Liver (tissue), 9 donors: ENCODE data around the gene GCLC. TPM values are rescaled to one million over a fixed set of nuclear protein-coding genes. Genes with fewer than 3 reads are reported as not detected.

Experiments
- DNase-seq: peaks from one replicate; pipeline ENCODE4 v3.0.0-alpha.2; 2017; ENCODE audit warnings: low spot score
- H3K27ac ChIP-seq, 2 donors: one replicate each; pipeline ENCODE4 v1.7.0; 2013; ENCODE audit warnings: inconsistent platforms in 2 of 2, low read length in 2 of 2, control low read depth in 1 of 2, low read depth in 1 of 2, mild to moderate bottlenecking in 1 of 2
- H3K27me3 ChIP-seq, 4 donors: one replicate each; pipeline versions ENCODE4 v1.6.1 to v1.7.0; 2013; ENCODE audit warnings: low read length in 3 of 4, inconsistent platforms in 1 of 4, mild to moderate bottlenecking in 1 of 4, moderate library complexity in 1 of 4; ENCODE audit not compliant: control insufficient read depth in 4 of 4, insufficient read depth in 4 of 4
- H3K36me3 ChIP-seq, 4 donors: one replicate each; pipeline versions ENCODE4 v1.6.1 to v1.7.0; 2013; ENCODE audit warnings: low read length in 3 of 4, mild to moderate bottlenecking in 3 of 4, low read depth in 1 of 4, moderate library complexity in 1 of 4; ENCODE audit not compliant: control insufficient read depth in 4 of 4, insufficient read depth in 3 of 4
- H3K4me1 ChIP-seq, 4 donors: one replicate each; pipeline versions ENCODE4 v1.6.1 to v1.7.0; 2013; ENCODE audit warnings: low read length in 3 of 4, mild to moderate bottlenecking in 3 of 4, moderate library complexity in 1 of 4; ENCODE audit not compliant: control insufficient read depth in 4 of 4, insufficient read depth in 4 of 4
- H3K4me3 ChIP-seq, 3 donors: one replicate each; pipeline versions ENCODE4 v1.6.1 to v1.7.0; 2013; ENCODE audit warnings: low read length in 3 of 3, control low read depth in 1 of 3, low read depth in 1 of 3, mild to moderate bottlenecking in 1 of 3
- H3K9ac ChIP-seq, 2 donors: one replicate each; pipeline ENCODE4 v1.7.0; 2013; ENCODE audit warnings: low read length in 2 of 2, mild to moderate bottlenecking in 2 of 2, moderate library complexity in 2 of 2, control low read depth in 1 of 2, low read depth in 1 of 2
- H3K9me3 ChIP-seq, 4 donors: one replicate each; pipeline versions ENCODE4 v1.6.1 to v1.7.0; 2013; ENCODE audit warnings: low read length in 3 of 4; ENCODE audit not compliant: control insufficient read depth in 4 of 4
- EGR1 ChIP-seq, 2 donors: IDR thresholded peaks; 2 replicates each; pipeline ENCODE4 v1.6.1; 2016 to 2018; ENCODE audit warnings: antibody characterized with exemption in 2 of 2, low read depth in 2 of 2
- FOXA1 ChIP-seq: IDR thresholded peaks from 2 replicates; pipeline ENCODE4 v1.6.1; 2016; ENCODE audit warnings: antibody characterized with exemption
- FOXA2 ChIP-seq: IDR thresholded peaks from 2 replicates; pipeline ENCODE4 v1.6.1; 2016; ENCODE audit warnings: antibody characterized with exemption
- GABPA ChIP-seq, 2 donors: IDR thresholded peaks in 1 of 2; conservative IDR thresholded peaks in 1 of 2; 2 replicates each; pipeline ENCODE4 v1.6.1; 2016; ENCODE audit warnings: antibody characterized with exemption in 2 of 2, mild to moderate bottlenecking in 1 of 2, moderate library complexity in 1 of 2
- HNF4A ChIP-seq, 2 donors: conservative IDR thresholded peaks; 2 replicates each; pipeline ENCODE4 v1.6.1; 2016; ENCODE audit warnings: antibody characterized with exemption in 2 of 2, mild to moderate bottlenecking in 2 of 2
- HNF4G ChIP-seq: IDR thresholded peaks from 2 replicates; pipeline ENCODE4 v1.6.1; 2016; ENCODE audit warnings: antibody characterized with exemption
- JUND ChIP-seq, 2 donors: IDR thresholded peaks; 2 replicates each; pipeline ENCODE4 v1.6.1; 2016; ENCODE audit warnings: antibody characterized with exemption in 2 of 2
- NR2F2 ChIP-seq: IDR thresholded peaks from 2 replicates; pipeline ENCODE4 v1.6.1; 2016; ENCODE audit warnings: antibody characterized with exemption
- RAD21 ChIP-seq, 2 donors: IDR thresholded peaks; 2 replicates each; pipeline ENCODE4 v1.6.1; 2016; ENCODE audit warnings: antibody characterized with exemption in 2 of 2, mild to moderate bottlenecking in 2 of 2
- RXRA ChIP-seq, 2 donors: IDR thresholded peaks; 2 replicates each; pipeline ENCODE4 v1.6.1; 2017 to 2018; ENCODE audit warnings: antibody characterized with exemption in 2 of 2, mild to moderate bottlenecking in 1 of 2
- SP1 ChIP-seq: IDR thresholded peaks from 2 replicates; pipeline ENCODE4 v1.6.1; 2018; ENCODE audit warnings: antibody characterized with exemption, mild to moderate bottlenecking
- TAF1 ChIP-seq: conservative IDR thresholded peaks from 2 replicates; pipeline ENCODE4 v1.6.1; 2016; ENCODE audit warnings: antibody characterized with exemption, mild to moderate bottlenecking
- YY1 ChIP-seq: IDR thresholded peaks from 2 replicates; pipeline ENCODE4 v1.6.1; 2016; ENCODE audit warnings: antibody characterized with exemption, mild to moderate bottlenecking
- WGBS: extraction: QIAGEN DNeasy Blood & Tissue Kit; methylation state at CpG from one replicate; pipeline ENCODE4 v1.1.7; 2013; 5-methylcytosine and 5-hydroxymethylcytosine counted together
- polyA plus RNA-seq, 2 donors: library from polyadenylated mRNA; stranded (reverse) in 1 of 2; unstranded in 1 of 2; fragments of 200-250 nt in 1 of 2; fragments of >200 nt in 1 of 2; fragmentation: Nextera tagmentation in 1 of 2; extraction: Ambion mirVana in 1 of 2; gene quantifications; one replicate each; pipeline versions ENCODE4 v1.2.1 to v1.2.3, GENCODE V29; 2013 to 2015
- total RNA-seq, 2 donors: library from RNA; depleted of rRNA; stranded (reverse); fragments of >200 nt; gene quantifications; one replicate each; pipeline ENCODE4 v1.2.3, GENCODE V29; 2014
- TF ChIP-seq, protein P1 (sequence below): IDR thresholded peaks from 2 replicates; pipeline ENCODE4 v1.6.1; 2016; ENCODE audit warnings: antibody characterized with exemption, mild to moderate bottlenecking
- TF ChIP-seq, protein P2 (sequence below): IDR thresholded peaks from 2 replicates; pipeline ENCODE4 v1.6.1; 2016; ENCODE audit warnings: antibody characterized with exemption
- TF ChIP-seq, protein P3 (sequence below): IDR thresholded peaks from 2 replicates; pipeline ENCODE4 v1.6.1; 2016; ENCODE audit warnings: antibody characterized with exemption
- TF ChIP-seq, protein P4 (sequence below): IDR thresholded peaks from 2 replicates; pipeline ENCODE4 v1.6.1; 2016; ENCODE audit warnings: antibody characterized with exemption
- TF ChIP-seq, protein P5 (sequence below): fragments of 150-350 bp; IDR thresholded peaks from 2 replicates; pipeline ENCODE4 v1.5.1; 2017; ENCODE audit warnings: improper control_type of control experiment, low read depth, low read length; ENCODE audit not compliant: missing input control
- donor health status: healthy.
- donor health status: healthy.
- donor health status: healthy.
- donor health status: healthy.
- donor health status: healthy.

GCLC gene
- total and polyA plus RNA-seq, 4 donors = 28.6 to 135 (median 79.8) TPM

DNA sequence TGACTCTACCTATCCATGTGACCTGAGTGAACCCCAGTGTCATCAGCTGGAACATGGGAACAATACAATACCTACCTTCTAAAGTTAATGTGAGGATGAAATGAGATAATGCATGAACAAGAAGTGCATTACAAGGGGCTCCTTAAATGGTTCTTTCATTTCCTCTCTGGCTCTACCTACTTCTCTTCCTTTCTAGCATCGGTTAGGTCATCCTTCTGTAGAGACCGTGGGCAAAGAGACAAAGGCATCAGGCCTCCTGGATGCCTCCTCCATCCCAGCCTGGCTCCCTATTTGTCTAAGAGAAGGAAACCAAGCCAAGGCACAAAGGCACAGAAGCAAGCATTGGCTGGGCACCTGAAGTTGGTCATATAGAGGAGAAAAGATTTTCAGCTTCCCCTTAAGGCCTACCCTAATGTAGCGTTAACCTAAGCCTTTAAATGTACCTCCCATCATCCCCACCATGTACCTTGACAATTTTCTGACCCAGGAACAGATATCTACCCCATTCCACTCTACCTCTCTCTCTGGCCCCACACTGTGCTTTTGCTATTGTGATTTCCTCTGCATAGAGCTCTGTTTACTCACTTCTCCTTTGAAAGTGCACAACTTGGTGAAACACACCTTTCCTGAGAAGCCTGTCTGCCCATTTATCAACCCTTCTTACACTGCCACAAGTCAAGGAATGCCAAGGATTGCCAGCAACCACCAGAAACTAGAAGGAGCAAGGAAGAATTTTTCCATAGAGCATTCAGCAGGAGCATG is 86.6 kb downstream of the GCLC start (continued):
- TF ChIP-seq, protein P1, sequence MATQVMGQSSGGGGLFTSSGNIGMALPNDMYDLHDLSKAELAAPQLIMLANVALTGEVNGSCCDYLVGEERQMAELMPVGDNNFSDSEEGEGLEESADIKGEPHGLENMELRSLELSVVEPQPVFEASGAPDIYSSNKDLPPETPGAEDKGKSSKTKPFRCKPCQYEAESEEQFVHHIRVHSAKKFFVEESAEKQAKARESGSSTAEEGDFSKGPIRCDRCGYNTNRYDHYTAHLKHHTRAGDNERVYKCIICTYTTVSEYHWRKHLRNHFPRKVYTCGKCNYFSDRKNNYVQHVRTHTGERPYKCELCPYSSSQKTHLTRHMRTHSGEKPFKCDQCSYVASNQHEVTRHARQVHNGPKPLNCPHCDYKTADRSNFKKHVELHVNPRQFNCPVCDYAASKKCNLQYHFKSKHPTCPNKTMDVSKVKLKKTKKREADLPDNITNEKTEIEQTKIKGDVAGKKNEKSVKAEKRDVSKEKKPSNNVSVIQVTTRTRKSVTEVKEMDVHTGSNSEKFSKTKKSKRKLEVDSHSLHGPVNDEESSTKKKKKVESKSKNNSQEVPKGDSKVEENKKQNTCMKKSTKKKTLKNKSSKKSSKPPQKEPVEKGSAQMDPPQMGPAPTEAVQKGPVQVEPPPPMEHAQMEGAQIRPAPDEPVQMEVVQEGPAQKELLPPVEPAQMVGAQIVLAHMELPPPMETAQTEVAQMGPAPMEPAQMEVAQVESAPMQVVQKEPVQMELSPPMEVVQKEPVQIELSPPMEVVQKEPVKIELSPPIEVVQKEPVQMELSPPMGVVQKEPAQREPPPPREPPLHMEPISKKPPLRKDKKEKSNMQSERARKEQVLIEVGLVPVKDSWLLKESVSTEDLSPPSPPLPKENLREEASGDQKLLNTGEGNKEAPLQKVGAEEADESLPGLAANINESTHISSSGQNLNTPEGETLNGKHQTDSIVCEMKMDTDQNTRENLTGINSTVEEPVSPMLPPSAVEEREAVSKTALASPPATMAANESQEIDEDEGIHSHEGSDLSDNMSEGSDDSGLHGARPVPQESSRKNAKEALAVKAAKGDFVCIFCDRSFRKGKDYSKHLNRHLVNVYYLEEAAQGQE = no peak
- TF ChIP-seq FOXA2 (no peak), RAD21 (IDR thresholded peaks at IDR 0.05) (no peak), TAF1 (no peak)
- TF ChIP-seq, protein P2, sequence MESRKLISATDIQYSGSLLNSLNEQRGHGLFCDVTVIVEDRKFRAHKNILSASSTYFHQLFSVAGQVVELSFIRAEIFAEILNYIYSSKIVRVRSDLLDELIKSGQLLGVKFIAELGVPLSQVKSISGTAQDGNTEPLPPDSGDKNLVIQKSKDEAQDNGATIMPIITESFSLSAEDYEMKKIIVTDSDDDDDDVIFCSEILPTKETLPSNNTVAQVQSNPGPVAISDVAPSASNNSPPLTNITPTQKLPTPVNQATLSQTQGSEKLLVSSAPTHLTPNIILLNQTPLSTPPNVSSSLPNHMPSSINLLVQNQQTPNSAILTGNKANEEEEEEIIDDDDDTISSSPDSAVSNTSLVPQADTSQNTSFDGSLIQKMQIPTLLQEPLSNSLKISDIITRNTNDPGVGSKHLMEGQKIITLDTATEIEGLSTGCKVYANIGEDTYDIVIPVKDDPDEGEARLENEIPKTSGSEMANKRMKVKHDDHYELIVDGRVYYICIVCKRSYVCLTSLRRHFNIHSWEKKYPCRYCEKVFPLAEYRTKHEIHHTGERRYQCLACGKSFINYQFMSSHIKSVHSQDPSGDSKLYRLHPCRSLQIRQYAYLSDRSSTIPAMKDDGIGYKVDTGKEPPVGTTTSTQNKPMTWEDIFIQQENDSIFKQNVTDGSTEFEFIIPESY = no peak

DNA sequence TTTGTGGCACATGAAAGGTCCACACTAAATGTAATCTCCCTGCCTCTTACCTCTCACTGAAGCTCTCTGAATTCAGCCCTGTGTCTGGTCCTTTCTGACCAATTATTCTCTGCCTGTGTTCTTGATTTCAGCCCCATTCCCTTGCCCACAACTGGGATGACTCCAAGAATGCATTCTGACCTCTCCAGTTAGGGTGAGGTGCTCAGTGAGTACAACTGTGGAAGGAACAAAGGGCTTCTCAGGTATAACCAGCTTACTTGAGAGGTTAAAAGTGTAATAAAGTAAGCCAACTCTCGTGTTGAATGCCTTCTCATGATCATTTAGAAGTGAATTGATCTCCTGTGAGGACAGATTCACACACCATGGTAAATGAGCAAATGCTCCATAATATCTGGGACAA is 88.1 kb downstream of the GCLC start:
- Histone ChIP-seq H3K27me3 (no peaks in the 10 kb centered on the region), H3K36me3 (no peaks in the 10 kb centered on the region), H3K9ac (no peak overlapping the region), H3K9me3 (no peaks in the 10 kb centered on the region), H3K4me1 (peaks cover 0 to 4% (median 1%) of the 10 kb centered on the region in 4 donors), H3K27ac (no peak overlapping the region), H3K4me3 (no peak overlapping the region)
- TF ChIP-seq FOXA2 (no peak), RAD21 (IDR thresholded peaks at IDR 0.05) (no peak), EGR1 (IDR thresholded peaks at IDR 0.05; ENCODE audit: low read depth in 2 of 2) (no peak), HNF4G (no peak), HNF4A (conservative IDR thresholded peaks at IDR 0.05) (no peak), JUND (IDR thresholded peaks at IDR 0.05) (no peak), YY1 (no peak), GABPA (IDR thresholded peaks at IDR 0.05 in 1 of 2, conservative IDR thresholded peaks at IDR 0.05 in 1 of 2) (no peak), RXRA (IDR thresholded peaks at IDR 0.05) (no peak), TAF1 (no peak), FOXA1 (no peak), NR2F2 (no peak), SP1 (no peak)
- TF ChIP-seq, protein P1 = no peak
- TF ChIP-seq, protein P2 = no peak
- TF ChIP-seq, protein P3, sequence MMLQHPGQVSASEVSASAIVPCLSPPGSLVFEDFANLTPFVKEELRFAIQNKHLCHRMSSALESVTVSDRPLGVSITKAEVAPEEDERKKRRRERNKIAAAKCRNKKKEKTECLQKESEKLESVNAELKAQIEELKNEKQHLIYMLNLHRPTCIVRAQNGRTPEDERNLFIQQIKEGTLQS = no peak
- TF ChIP-seq, protein P4, sequence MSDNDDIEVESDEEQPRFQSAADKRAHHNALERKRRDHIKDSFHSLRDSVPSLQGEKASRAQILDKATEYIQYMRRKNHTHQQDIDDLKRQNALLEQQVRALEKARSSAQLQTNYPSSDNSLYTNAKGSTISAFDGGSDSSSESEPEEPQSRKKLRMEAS = no peak
- TF ChIP-seq, protein P5, sequence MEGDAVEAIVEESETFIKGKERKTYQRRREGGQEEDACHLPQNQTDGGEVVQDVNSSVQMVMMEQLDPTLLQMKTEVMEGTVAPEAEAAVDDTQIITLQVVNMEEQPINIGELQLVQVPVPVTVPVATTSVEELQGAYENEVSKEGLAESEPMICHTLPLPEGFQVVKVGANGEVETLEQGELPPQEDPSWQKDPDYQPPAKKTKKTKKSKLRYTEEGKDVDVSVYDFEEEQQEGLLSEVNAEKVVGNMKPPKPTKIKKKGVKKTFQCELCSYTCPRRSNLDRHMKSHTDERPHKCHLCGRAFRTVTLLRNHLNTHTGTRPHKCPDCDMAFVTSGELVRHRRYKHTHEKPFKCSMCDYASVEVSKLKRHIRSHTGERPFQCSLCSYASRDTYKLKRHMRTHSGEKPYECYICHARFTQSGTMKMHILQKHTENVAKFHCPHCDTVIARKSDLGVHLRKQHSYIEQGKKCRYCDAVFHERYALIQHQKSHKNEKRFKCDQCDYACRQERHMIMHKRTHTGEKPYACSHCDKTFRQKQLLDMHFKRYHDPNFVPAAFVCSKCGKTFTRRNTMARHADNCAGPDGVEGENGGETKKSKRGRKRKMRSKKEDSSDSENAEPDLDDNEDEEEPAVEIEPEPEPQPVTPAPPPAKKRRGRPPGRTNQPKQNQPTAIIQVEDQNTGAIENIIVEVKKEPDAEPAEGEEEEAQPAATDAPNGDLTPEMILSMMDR = no peak
- 82% methylated on average over 1 of the region's 1 CpG for WGBS
- no peak for DNase-seq
